Neural crest cell (in vitro differentiated cells): Measurements from ENCODE around the gene PDE10A. TPM values are rescaled to one million over a fixed set of nuclear protein-coding genes. Genes with fewer than 3 reads are reported as not detected.

Experiments
- DNase-seq: peaks from one replicate; pipeline ENCODE4 v3.0.0; 2021; ENCODE audit warnings: low read depth, mixed read lengths, low spot score
- H3K27ac Mint-ChIP-seq: one replicate; pipeline ENCODE4 v1.8.0; 2021; ENCODE audit warnings: mild to moderate bottlenecking, mixed read lengths; ENCODE audit not compliant: unreplicated experiment
- H3K27me3 Mint-ChIP-seq: 2 replicates; pipeline ENCODE4 v1.8.0; 2021; ENCODE audit warnings: low read depth, mild to moderate bottlenecking, mixed read lengths
- H3K36me3 Mint-ChIP-seq: 2 replicates; pipeline ENCODE4 v1.8.0; 2021; ENCODE audit warnings: low read depth, mild to moderate bottlenecking, mixed read lengths
- H3K4me1 Mint-ChIP-seq: 2 replicates; pipeline ENCODE4 v1.8.0; 2021; ENCODE audit warnings: mixed read lengths
- H3K4me3 Mint-ChIP-seq: one replicate; pipeline ENCODE4 v1.8.0; 2021; ENCODE audit warnings: mild to moderate bottlenecking, mixed read lengths
- H3K9me3 Mint-ChIP-seq: 2 replicates; pipeline ENCODE4 v1.8.0; 2021; ENCODE audit warnings: mixed read lengths
- total RNA-seq: library from RNA; stranded (reverse); gene quantifications from 2 replicates; pipeline ENCODE4 v1.2.1, GENCODE V29; 2021
- TF ChIP-seq, protein P1 (sequence below): fragments of 200-600 bp; sonication (generic); conservative IDR thresholded peaks from 2 replicates; pipeline ENCODE4 v1.5.0; 2021; ENCODE audit warnings: antibody characterized with exemption, mild to moderate bottlenecking

The PDE10A gene
- total RNA-seq, 1 donor from 2014 or later, result 26.2 TPM

DNA sequence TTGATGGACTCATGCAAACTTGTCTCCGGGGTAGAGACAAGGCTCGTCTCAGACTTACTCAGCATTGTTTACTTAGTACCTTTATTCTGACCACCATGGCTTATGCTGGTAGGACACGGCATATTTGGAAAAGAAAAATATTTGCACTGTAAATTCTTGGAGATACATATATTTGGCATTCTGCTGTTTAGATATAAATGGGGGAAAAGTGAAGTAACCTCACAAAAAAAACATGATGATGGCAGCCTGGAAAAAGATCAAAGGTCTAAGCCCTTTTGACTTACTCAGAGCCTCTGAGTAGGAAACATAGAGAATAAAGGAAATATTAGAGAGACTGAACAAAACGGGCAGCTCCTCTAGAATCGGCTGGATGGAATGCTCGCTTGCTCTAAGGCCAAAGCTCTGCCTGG is 32.5 kb downstream of the PDE10A start:
- peaks cover 44% of the 10 kb centered on the region for H3K4me1 Mint-ChIP-seq
- H3K36me3 Mint-ChIP-seq, result no peaks in the 10 kb centered on the region
- H3K4me3 Mint-ChIP-seq, result peak overlapping the region; percentile 0
- TF ChIP-seq, protein P1, sequence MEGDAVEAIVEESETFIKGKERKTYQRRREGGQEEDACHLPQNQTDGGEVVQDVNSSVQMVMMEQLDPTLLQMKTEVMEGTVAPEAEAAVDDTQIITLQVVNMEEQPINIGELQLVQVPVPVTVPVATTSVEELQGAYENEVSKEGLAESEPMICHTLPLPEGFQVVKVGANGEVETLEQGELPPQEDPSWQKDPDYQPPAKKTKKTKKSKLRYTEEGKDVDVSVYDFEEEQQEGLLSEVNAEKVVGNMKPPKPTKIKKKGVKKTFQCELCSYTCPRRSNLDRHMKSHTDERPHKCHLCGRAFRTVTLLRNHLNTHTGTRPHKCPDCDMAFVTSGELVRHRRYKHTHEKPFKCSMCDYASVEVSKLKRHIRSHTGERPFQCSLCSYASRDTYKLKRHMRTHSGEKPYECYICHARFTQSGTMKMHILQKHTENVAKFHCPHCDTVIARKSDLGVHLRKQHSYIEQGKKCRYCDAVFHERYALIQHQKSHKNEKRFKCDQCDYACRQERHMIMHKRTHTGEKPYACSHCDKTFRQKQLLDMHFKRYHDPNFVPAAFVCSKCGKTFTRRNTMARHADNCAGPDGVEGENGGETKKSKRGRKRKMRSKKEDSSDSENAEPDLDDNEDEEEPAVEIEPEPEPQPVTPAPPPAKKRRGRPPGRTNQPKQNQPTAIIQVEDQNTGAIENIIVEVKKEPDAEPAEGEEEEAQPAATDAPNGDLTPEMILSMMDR, result no peak
- H3K9me3 Mint-ChIP-seq, result no peaks in the 10 kb centered on the region
- no peaks in the 10 kb centered on the region for H3K27me3 Mint-ChIP-seq
- no peak for DNase-seq
- H3K27ac Mint-ChIP-seq, result no peak overlapping the region

DNA sequence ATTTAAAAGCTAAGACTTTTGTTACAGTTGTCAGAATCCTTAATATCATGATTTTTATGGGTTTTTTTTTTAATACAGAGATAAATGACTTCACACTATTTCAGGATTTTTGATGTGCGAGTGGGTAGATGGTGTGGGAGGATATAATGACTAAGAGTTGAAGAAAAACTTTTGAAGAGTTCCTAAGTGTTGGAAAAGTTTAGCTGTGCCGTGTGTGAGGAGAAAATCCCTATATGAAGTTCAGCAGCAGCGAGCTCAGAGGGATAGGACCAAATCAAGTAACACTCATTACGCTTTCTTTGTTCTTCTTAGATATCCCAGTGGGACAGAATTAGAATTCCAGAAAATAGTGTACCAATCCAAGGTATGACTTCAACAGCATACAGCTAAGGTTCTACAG is 34.1 kb downstream of the PDE10A start:
- no peak for DNase-seq
- Mint-ChIP-seq H3K9me3 (no peaks in the 10 kb centered on the region), H3K4me3 (no peak overlapping the region), H3K27ac (no peak overlapping the region), H3K36me3 (peaks cover 11% of the 10 kb centered on the region), H3K27me3 (no peaks in the 10 kb centered on the region), H3K4me1 (peaks cover 33% of the 10 kb centered on the region)
- TF ChIP-seq, protein P1, result no peak

DNA sequence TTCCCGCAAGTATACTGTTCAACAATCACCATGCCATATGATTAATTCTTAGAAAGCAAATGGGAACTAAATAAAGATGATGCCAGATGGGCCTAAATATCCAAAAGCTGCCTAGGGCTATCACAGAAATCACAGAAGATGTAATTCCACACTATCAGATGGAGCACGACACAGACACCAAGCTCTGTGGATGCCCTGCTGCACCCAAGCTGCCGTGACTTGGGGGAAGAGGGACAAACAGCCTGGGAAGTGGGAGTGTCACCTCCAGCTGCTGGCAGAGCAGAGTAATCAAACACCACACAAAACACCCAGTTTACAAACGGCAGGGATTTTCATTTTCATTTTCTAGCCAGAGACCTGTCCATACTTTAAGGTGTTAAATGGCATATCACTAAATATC is 35.7 kb downstream of the PDE10A start:
- Mint-ChIP-seq H3K4me3 (no peak overlapping the region), H3K9me3 (no peaks in the 10 kb centered on the region), H3K36me3 (peaks cover 15% of the 10 kb centered on the region), H3K27me3 (no peaks in the 10 kb centered on the region), H3K4me1 (peaks cover 22% of the 10 kb centered on the region), H3K27ac (no peak overlapping the region)
- no peak for DNase-seq
- TF ChIP-seq, protein P1, result no peak

DNA sequence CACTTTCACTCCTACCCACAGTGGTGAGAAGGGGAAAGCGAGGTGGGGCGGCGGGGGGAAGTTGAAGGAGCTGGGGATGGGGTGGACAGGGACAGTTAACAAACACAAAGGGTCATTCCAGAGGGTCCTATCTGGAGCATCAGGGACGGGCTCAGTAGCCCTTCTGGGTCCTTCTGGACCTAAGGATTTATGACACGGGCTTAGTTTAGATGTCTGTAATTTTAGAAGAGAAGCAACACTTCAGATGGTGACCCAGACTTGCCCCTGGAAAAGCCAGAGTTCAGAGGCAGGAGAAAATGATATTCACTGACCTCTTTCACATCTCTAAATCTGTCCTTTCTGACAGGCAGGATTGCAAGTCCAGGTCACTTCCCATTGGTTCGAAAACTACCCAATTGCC is 36.3 kb downstream of the PDE10A start:
- H3K9me3 Mint-ChIP-seq, result no peaks in the 10 kb centered on the region
- TF ChIP-seq, protein P1, result no peak
- peaks cover 20% of the 10 kb centered on the region for H3K4me1 Mint-ChIP-seq
- no peak overlapping the region for H3K4me3 Mint-ChIP-seq
- peaks cover 15% of the 10 kb centered on the region for H3K36me3 Mint-ChIP-seq
- no peak for DNase-seq
- no peaks in the 10 kb centered on the region for H3K27me3 Mint-ChIP-seq
- no peak overlapping the region for H3K27ac Mint-ChIP-seq

DNA sequence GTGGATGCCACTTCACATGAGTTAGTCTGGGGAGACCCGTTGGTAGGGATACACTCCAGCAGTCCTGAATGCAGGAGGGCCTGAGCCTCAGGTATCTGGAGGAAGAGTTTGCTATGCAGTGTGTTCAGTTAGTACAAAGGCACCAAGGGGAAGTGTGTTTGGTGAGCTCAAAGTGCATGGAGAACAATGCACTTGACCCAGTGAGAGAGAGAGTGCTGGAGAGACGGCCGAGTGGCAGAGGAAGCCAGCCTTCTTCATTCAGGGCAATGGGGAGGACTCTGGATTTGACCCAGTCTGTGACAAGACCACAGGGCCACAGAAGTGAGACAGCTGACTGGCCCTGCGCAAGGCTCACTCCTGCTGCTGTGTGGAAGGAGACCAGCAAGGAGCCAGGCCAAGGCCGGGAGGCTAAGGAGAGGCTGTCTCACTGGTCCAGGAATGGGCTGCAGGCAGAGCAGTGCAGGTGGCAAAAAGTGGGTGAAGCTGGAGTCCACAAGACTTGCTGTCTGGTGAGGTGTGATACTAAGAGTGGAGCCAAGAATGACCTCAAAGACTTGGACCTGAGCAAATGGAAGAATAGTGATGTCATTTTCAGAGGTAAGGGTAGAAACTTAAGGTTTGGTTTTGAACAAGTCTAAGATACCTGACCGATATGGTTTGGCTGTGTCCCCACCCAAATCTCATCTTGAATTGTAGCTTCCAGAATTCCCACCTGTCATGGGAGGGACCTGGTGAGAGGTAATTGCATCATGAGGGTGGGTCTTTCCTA is 38.0 kb downstream of the PDE10A start:
- Mint-ChIP-seq H3K27me3 (no peaks in the 10 kb centered on the region), H3K4me3 (no peak overlapping the region), H3K4me1 (peaks cover 8% of the 10 kb centered on the region), H3K27ac (peak overlapping the region; percentile 46), H3K9me3 (no peaks in the 10 kb centered on the region), H3K36me3 (peaks cover 15% of the 10 kb centered on the region)
- no peak for DNase-seq
- TF ChIP-seq, protein P1, result no peak
